Breast epithelium (tissue), 3 donors: ENCODE results near the gene CRYAB.
A peak's percentile ranks its signal among the peaks of the same experiment; 100 is the strongest.

Source experiments
- POLR2A ChIP-seq: fragments of 450-650 bp; IDR thresholded peaks from one replicate; pipeline ENCODE4 v1.6.1; 2016; ENCODE audit warnings: antibody characterized with exemption, mild to moderate bottlenecking, moderate library complexity
- TF ChIP-seq, protein P1 (sequence below), 3 donors: fragments of 450-650 bp; IDR thresholded peaks; one replicate each; pipeline ENCODE4 v1.5.1; 2016 to 2017; ENCODE audit warnings: antibody characterized with exemption in 3 of 3, mild to moderate bottlenecking in 3 of 3, moderate library complexity in 3 of 3

DNA sequence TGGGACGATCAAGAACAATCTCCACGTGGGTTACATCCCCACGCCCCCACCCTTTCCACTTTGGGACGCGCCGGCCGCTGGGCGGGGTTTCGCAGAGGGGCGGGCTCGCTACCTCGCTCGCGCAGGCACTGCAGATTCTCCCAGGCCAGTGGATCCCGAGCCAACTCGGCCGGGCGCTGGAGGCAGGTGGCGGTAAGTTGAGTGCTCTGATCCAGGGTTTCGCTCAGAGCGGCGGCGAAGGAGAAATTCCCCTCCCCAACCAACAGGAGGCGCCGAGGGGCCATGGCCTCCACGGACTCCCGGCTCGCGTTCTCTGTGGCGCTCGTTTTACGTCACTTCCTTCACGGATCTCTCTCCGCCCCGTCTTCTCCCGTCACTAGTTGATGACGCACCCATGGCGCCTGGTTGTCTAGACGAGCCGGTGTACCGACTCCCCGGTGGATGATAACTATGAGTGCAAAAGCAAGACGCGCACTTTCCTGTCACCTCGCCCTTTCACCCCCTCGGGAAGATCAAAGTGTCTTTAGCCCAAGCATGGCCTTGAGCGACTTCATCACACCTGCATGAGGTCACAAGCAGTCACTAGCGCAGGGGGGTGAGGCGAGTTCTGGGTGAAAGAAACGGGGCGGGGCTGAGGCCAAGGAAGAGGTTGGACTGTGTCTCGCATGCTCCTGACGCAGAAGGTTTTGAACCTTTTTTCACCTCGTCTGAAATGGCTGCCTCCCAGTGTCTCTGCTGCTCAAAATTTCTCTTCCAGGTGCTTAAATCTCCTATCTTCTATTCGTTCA lies 32.5 kb downstream of the CRYAB start, which contains the start of the genes CFAP68 and FDXACB1:
- TF ChIP-seq, protein P1, sequence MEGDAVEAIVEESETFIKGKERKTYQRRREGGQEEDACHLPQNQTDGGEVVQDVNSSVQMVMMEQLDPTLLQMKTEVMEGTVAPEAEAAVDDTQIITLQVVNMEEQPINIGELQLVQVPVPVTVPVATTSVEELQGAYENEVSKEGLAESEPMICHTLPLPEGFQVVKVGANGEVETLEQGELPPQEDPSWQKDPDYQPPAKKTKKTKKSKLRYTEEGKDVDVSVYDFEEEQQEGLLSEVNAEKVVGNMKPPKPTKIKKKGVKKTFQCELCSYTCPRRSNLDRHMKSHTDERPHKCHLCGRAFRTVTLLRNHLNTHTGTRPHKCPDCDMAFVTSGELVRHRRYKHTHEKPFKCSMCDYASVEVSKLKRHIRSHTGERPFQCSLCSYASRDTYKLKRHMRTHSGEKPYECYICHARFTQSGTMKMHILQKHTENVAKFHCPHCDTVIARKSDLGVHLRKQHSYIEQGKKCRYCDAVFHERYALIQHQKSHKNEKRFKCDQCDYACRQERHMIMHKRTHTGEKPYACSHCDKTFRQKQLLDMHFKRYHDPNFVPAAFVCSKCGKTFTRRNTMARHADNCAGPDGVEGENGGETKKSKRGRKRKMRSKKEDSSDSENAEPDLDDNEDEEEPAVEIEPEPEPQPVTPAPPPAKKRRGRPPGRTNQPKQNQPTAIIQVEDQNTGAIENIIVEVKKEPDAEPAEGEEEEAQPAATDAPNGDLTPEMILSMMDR (IDR thresholded peaks at IDR 0.05) = peak; percentile 97 to 99 (median 99)
- peak; percentile 34 for TF ChIP-seq POLR2A
